T-helper 2 cell treated with Interferon-gamma antibody and Interleukin-4, amounts not matched to agents 5 μg/mL and 100 μg/mL, for 36 hours (primary cell): ENCODE measurements around the gene TUBGCP2.

Experiments
- DNase-seq: peaks from one replicate; pipeline ENCODE4 v3.0.0; 2021; ENCODE audit warnings: low spot score
- H3K27ac Mint-ChIP-seq: one replicate; pipeline ENCODE4 v1.8.0; 2021; ENCODE audit warnings: mild to moderate bottlenecking, mixed read lengths
- H3K27me3 Mint-ChIP-seq: one replicate; pipeline ENCODE4 v1.8.0; 2021; ENCODE audit warnings: low read depth, mixed read lengths
- H3K36me3 Mint-ChIP-seq: one replicate; pipeline ENCODE4 v1.8.0; 2021; ENCODE audit warnings: low read depth, mixed read lengths
- H3K4me1 Mint-ChIP-seq: one replicate; pipeline ENCODE4 v1.8.0; 2021; ENCODE audit warnings: low read depth, mixed read lengths
- H3K4me3 Mint-ChIP-seq: one replicate; pipeline ENCODE4 v1.8.0; 2022; ENCODE audit warnings: mild to moderate bottlenecking, moderate library complexity, mixed read lengths
- H3K9me3 Mint-ChIP-seq: one replicate; pipeline ENCODE4 v1.8.0; 2021; ENCODE audit warnings: mixed read lengths

Gene TUBGCP2

DNA sequence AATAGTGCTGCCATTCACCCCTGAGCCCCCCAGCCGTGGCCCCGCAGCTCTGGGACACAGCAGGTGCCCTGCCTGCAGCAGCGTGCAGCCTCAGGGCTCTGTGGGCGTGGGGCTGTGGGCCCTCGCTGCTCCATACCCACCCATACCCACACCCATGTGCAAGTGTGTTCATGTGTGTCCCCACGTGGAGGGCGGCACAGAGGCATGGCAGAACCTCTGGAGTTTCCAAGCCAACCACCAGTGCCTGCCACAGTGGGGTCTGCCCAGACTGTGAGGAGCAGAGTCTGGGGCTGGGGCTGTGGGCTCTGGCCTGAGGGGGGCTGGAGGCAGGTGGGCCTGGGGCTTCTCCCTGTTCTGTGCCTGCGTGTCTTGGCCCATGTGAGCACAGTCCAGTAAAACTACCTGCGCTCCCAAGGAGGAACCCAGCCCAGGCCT, 40.9 kb upstream of the TUBGCP2 start:
- H3K4me1 Mint-ChIP-seq, result no peaks in the 10 kb centered on the region
- DNase-seq, result no peak
- no peak overlapping the region for H3K27ac Mint-ChIP-seq
- H3K27me3 Mint-ChIP-seq, result peaks cover 3% of the 10 kb centered on the region
- H3K4me3 Mint-ChIP-seq, result no peak overlapping the region
- no peaks in the 10 kb centered on the region for H3K9me3 Mint-ChIP-seq
- no peaks in the 10 kb centered on the region for H3K36me3 Mint-ChIP-seq

DNA sequence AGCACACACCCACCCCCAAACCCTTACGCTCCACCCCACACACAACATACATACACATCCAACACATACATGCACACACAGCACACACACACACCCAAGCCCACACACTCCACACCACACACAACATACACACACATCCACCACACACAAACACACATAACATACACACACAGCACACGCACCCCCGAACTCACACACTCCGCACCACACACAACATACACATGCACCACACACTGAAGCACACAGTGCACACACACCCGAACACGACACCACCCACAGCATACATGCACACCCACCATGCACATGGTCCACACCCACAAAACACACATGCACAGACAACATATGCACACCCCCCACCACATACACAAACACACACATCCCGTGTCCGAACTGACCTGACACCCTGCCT, 40.5 kb upstream of the TUBGCP2 start:
- no peak overlapping the region for H3K27ac Mint-ChIP-seq

DNA sequence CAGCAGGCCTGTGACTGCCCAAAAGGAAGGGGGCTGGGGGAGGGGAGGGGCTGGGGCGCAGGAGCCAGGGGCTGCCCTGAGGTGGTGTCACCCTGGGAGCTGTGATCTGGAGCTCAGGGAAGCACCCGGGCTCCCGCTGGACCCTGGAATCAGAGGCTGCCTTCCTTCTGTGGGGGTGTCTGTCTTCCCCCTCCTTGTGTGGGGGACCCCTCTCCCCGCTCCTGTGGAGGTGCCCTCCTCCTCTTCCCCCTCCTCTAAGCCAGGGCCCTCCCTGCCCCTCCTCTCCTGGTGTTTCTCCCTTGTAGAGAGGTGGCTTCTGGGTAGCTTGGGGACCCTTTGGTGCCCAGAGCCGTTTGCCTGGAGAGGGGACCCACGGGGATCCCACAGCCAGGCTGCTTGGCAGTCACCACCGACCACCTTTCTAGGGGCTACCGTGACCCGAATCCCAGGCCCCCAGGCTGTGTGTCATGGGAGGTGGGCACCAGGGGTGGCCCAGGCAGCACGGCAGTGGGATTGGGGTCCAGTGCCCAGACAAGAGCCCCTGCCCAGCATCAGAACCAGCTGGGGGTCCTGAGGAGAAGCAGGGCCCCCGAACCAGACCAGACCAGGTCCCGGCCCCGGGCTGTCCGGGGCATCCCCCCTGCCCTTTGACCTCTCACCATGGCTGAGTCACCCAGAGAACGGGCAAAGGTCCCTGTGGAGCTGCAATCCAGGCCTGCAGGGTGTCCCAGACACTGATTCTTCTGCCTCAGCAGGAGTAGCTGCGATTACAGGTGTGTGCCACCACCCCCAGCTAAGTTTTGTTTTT, 39.2 kb upstream of the TUBGCP2 start:
- H3K4me3 Mint-ChIP-seq, result no peak overlapping the region
- H3K27ac Mint-ChIP-seq, result no peak overlapping the region
- H3K4me1 Mint-ChIP-seq, result peaks cover 3% of the 10 kb centered on the region

More for the DNA sequence above, 40.5 kb upstream of the TUBGCP2 start:
- no peaks in the 10 kb centered on the region for H3K36me3 Mint-ChIP-seq
- H3K4me3 Mint-ChIP-seq, result no peak overlapping the region
- H3K9me3 Mint-ChIP-seq, result no peaks in the 10 kb centered on the region
- DNase-seq, result no peak
- H3K4me1 Mint-ChIP-seq, result no peaks in the 10 kb centered on the region
- H3K27me3 Mint-ChIP-seq, result peaks cover 3% of the 10 kb centered on the region

DNA sequence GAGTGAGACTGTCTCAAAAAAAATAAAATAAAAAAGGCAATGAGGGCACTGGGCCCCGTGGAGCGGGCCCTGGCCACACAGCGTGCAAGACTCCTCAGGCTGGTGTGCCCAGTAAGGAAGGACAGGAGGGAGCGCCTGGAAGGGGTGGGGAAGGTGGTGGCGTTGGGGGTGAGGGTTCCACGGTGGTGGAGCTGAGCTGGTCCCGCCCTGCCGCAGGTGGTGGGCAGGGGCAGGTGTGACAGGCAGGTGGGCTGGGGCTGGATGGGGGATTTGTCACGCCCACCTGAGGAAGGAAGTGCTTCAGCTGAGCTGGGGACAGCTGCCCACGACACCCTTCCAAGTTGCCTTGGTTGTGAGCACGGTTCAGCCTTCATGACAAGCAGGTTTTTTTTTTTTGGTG, 37.7 kb upstream of the TUBGCP2 start:
- Mint-ChIP-seq H3K9me3 (no peaks in the 10 kb centered on the region), H3K4me1 (peaks cover 3% of the 10 kb centered on the region), H3K27ac (no peak overlapping the region), H3K4me3 (no peak overlapping the region), H3K36me3 (no peaks in the 10 kb centered on the region), H3K27me3 (peaks cover 9% of the 10 kb centered on the region)
- DNase-seq, result no peak

More for the DNA sequence above, 39.2 kb upstream of the TUBGCP2 start:
- H3K27me3 Mint-ChIP-seq, result peaks cover 3% of the 10 kb centered on the region
- DNase-seq, result no peak
- no peaks in the 10 kb centered on the region for H3K9me3 Mint-ChIP-seq
- H3K36me3 Mint-ChIP-seq, result no peaks in the 10 kb centered on the region

DNA sequence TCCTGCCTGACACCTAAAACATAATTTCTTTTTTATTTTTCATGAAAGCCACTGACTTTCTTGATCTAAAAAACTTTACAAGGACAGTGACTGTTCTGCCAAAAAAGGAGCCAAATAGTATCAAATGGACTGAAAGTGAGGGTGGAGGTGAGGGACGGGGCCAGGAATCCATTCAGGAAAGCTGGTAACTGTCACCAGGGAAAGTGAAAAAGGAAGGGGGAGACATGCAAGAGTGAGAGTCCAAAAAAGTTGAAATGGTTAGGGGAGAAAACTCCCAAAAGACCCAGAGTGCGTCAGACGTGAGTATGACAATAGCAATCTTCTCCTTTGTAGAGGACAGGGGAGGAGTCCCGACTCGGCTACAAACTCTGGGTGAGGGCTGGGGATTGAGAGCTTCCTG, 35.6 kb upstream of the TUBGCP2 start:
- Mint-ChIP-seq H3K4me3 (no peak overlapping the region), H3K27ac (no peak overlapping the region), H3K9me3 (no peaks in the 10 kb centered on the region), H3K36me3 (no peaks in the 10 kb centered on the region), H3K4me1 (peaks cover 3% of the 10 kb centered on the region), H3K27me3 (peaks cover 9% of the 10 kb centered on the region)
- DNase-seq, result no peak

DNA sequence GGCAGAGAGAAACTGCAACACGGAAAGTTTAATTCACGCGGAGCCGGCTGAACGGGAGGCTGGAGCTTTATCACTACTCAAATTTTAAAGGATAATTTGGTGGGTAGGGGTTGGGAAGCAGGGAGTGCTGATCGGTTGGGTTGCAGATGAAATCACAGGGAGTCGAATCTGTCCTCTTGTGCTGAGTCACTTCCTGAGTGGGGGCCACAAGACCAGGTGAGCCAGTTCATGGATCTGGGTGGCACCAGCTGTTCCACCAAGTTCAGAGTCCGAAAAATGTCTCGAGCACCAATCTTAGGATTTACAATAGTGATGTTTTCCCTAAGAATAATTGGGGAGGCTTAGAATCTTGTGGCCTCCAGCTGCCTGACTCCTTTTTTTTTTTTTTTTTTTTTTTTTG, 34.9 kb upstream of the TUBGCP2 start:
- Mint-ChIP-seq H3K4me1 (peaks cover 3% of the 10 kb centered on the region), H3K9me3 (no peaks in the 10 kb centered on the region), H3K36me3 (no peaks in the 10 kb centered on the region), H3K27ac (no peak overlapping the region), H3K4me3 (no peak overlapping the region), H3K27me3 (peaks cover 9% of the 10 kb centered on the region)
- DNase-seq, result no peak

DNA sequence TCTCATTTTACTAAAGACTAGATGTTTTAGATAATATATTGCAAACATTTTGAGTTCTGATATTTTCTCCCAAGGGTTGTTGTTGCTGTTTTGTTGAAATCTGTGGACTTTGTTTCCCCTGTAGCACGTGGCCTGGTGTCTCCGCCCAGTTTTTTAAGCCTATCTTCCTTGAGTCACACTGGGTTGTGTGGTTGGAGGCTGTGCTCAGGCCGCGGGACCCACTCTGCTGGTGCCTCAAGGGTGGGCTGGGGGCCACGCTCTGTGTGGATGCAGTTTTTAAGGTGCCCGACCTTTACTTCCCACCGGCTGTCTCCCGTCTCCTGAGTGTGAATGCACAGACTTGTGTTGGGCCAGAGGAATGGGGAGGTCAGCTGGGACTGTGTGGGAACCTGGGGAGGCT, 34.3 kb upstream of the TUBGCP2 start:
- Mint-ChIP-seq H3K4me3 (no peak overlapping the region), H3K4me1 (peaks cover 3% of the 10 kb centered on the region), H3K9me3 (no peaks in the 10 kb centered on the region), H3K27ac (no peak overlapping the region), H3K36me3 (no peaks in the 10 kb centered on the region), H3K27me3 (peaks cover 9% of the 10 kb centered on the region)
- no peak for DNase-seq

DNA sequence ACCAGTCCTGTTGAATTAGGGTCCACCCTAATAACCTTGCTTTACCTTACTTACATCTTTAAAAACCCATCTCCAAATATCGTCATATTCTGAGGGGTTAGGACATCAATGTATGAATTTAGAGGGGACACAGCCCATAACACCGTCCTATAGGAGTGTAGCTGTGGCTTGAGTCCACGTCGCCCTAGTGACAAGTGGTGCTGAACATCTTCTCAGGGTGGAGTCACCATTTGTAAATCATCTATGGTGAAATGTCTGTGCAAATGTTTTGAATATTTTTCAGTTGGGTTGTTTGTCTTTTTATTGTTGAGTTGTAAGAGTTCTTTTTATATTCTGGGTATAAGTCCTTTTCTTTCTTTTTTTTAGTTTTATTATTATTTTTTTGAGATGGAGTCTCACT, 33.3 kb upstream of the TUBGCP2 start:
- Mint-ChIP-seq H3K27ac (no peak overlapping the region), H3K9me3 (no peaks in the 10 kb centered on the region), H3K4me3 (no peak overlapping the region), H3K27me3 (peaks cover 9% of the 10 kb centered on the region), H3K4me1 (peaks cover 3% of the 10 kb centered on the region), H3K36me3 (no peaks in the 10 kb centered on the region)
- DNase-seq, result no peak

DNA sequence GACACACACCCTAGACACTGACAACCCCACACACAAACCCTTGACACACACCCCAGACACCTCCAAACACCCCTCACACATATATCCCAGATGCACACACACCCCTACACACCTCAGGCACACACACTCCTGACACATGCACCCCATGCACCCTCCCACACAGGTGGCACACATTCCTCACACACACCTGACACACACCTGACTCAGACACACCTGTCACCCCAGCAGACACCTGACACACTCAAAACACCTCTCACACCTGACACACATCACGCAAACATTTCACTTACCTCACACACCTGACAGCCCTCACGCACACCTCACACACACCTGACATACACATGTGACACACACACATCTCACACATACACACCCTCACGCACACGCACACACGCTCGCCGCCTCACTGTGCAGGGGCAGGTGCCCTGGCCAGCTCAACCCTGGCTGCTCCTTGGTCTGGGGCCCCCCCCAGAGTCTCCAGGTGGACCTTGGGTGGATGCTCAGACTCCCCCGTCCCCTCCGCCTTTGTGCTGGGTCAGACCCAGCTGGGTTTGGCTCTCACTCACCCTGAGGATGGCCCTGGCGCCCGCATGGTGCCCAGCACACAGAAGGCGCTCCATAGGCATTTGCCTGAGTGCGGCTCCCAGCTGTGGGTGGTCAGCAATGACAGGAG, 31.2 kb upstream of the TUBGCP2 start:
- H3K4me1 Mint-ChIP-seq, result peaks cover 5% of the 10 kb centered on the region
- DNase-seq, result no peak
- no peaks in the 10 kb centered on the region for H3K36me3 Mint-ChIP-seq

DNA sequence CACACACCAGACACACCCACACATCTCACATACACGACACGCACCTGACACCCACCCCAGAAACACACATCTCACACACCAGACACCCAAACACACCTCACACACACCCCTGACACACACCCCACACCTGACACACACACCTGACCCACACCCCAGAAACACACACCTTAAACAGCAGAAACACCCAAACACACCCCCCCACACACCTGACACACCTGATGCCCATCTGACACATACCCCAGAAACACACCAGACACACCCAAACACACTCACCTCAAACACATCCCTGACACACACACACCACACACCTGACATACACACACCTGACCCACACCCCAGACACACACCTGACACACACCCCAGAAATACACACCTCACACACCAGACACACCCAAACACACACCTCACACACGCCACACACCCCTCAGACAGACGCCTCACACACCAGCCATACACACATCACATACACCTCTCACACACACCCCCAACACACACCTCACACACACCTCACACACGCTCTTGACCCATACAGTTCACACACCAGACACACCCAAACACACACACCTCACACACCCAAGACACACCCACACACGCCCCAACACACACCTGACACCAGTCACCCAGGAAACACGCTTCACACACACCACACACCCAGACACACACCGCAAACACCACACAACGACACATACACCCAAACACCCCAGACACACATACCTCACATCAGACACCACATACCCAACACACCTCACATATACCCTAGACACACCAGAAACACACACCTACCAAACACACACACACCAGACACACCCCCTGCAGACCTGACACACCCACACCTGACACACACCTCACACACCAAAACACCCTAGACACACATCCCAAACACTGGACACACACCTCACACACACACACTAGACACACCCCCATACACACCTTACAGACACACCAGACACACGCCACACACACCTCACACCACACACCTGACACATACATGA, 29.7 kb upstream of the TUBGCP2 start:
- no peak overlapping the region for H3K4me3 Mint-ChIP-seq
- no peaks in the 10 kb centered on the region for H3K36me3 Mint-ChIP-seq
- H3K27ac Mint-ChIP-seq, result no peak overlapping the region
- DNase-seq, result no peak
- H3K4me1 Mint-ChIP-seq, result peaks cover 9% of the 10 kb centered on the region
- H3K27me3 Mint-ChIP-seq, result peaks cover 15% of the 10 kb centered on the region
- H3K9me3 Mint-ChIP-seq, result no peaks in the 10 kb centered on the region

More for the DNA sequence above, 31.2 kb upstream of the TUBGCP2 start:
- H3K27me3 Mint-ChIP-seq, result peaks cover 9% of the 10 kb centered on the region
- H3K4me3 Mint-ChIP-seq, result no peak overlapping the region
- no peak overlapping the region for H3K27ac Mint-ChIP-seq
- no peaks in the 10 kb centered on the region for H3K9me3 Mint-ChIP-seq

DNA sequence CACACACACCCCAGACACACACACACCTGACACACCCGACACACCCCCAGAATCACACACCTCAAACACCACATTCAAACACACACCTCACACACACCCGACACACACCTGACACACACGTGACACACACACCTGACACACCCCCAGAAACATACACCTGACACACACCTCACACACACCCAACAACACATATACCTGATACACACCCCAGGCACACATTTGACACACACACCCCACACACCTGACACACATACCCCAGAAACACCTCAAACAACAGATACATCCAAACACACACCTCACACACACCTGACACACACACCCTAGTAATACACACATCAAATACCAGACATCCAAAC, 28.7 kb upstream of the TUBGCP2 start:
- H3K9me3 Mint-ChIP-seq, result no peaks in the 10 kb centered on the region
- no peak for DNase-seq
- H3K27ac Mint-ChIP-seq, result no peak overlapping the region
- peaks cover 24% of the 10 kb centered on the region for H3K27me3 Mint-ChIP-seq
- H3K4me1 Mint-ChIP-seq, result peaks cover 6% of the 10 kb centered on the region
- H3K36me3 Mint-ChIP-seq, result no peaks in the 10 kb centered on the region
- no peak overlapping the region for H3K4me3 Mint-ChIP-seq

DNA sequence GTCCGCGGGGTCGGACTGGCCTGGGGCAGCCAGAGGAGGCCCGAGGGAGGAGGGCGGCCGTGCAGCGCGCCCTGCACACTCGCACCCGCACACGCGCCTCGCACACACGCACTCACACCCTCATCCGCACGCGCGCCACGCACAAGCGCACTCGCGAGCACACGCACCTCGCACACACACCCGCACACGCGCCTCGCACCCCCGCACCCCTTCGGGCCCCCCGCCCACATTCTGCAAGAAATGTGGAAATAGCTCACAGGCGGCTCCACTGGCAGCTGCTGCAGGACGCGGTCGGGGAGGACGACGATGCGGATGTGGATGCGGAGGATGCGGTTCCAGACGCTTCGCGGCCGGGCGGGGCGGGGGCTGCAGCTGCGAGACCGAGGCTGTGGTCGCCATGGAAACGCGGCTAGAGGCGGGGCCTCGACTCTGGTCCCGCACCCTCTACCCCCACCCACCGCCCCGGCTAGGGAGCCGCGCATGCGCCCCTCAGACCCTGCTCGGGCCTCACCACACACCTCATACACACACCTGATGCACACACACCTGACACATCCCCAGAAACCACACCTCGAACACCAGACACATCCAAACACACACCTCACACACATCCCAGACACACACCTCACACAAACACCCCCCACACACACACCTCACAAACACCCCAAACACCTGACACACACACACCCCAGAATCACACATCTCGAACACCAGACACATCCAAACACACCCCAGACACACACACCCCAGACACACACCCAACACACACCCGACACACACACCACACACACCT, 28.1 kb upstream of the TUBGCP2 start, which contains the start of gene CALY:
Gene CALY (minus strand): TSS at position 320 of the 793 bp plus-strand sequence. CDS start 7,907 bp downstream, outside the sequence.
- Mint-ChIP-seq H3K27me3 (peaks cover 27% of the 10 kb centered on the region), H3K9me3 (no peaks in the 10 kb centered on the region), H3K4me3 (peak within 1 kb of the TSS; percentile 55), H3K4me1 (peaks cover 6% of the 10 kb centered on the region), H3K36me3 (no peaks in the 10 kb centered on the region), H3K27ac (no peak within 1 kb of the TSS)
- DNase-seq, result peak; percentile 47

DNA sequence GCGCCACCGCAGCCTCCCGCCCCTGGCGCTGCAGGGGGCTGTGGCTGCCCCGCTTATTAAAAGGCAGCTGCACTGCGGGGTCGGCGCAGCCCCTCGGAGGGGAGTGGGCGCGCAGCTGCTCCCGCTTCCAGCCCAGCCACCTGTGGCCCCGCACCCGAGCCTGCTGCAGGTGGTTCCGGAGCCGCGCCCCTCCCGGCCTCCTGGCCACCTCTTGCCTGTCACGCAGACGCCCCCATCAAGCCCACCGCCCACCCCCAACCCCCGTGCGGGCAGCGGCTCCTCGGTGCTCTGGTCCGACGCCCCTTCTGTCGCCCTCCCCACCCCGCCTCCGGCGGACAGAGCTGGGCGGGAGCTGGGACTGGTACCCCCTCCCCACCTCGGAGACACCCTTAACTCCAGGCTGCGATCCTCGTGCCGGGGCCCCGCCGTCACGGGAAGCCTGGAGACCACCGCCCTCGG, 27.5 kb upstream of the TUBGCP2 start:
- Mint-ChIP-seq H3K4me3 (no peak overlapping the region), H3K4me1 (peaks cover 6% of the 10 kb centered on the region), H3K27me3 (peaks cover 30% of the 10 kb centered on the region), H3K9me3 (no peaks in the 10 kb centered on the region), H3K27ac (no peak overlapping the region), H3K36me3 (no peaks in the 10 kb centered on the region)
- no peak for DNase-seq
